ENCODE data around the gene FBXO10.
"Not testable (repeated sequence)": the region's sequence is repeated elsewhere in the genome, so short reads cannot be mapped to it uniquely, and the experiment has no call there.

Gene FBXO10

DNA sequence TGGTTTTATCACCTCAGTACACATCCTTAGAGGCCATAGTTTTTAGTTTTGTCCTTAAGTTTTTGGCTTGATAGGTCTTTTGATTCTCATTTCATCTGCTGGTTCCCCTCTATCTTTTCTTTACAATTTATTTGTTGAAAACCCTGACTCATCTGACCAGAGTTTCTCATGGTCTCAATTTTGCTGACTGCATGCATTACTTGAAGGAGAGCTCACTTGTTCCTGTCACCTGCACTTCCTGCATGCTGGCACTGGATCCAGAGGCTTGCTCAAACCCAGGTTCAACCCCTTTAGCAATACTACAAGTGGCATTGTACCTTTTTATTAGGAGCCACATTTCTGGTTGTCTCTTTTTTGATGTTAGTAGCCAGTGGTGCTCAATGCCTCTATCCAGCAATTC, 26.7 kb downstream of the FBXO10 start:
- DNase-seq: no peak

DNA sequence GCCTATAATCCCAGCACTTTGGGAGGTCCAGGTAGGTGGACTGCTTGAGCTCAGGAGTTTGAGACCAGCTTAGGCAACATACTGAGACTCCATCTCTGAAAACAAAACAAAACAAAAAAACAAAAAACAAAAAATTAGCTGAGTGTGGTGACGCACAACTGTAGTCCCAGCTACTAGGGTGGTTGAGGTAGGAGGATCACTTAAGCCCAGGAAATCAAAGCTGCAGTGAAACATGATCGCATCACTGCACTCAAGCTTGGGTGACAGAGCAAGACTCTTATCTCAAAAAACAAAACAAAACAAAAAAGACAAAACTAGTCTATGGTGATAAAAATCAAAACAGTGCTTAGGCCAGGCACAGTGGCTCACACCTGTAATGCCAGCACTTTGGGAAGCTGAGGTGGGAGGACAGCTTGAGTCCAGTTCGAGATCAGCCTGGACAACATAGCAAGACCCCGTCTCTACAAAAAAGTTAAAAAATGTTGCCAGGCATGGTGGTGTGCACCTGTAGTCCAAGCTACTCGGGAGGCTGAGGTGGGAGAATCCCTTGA, 28.8 kb downstream of the FBXO10 start:
- no peak for DNase-seq

DNA sequence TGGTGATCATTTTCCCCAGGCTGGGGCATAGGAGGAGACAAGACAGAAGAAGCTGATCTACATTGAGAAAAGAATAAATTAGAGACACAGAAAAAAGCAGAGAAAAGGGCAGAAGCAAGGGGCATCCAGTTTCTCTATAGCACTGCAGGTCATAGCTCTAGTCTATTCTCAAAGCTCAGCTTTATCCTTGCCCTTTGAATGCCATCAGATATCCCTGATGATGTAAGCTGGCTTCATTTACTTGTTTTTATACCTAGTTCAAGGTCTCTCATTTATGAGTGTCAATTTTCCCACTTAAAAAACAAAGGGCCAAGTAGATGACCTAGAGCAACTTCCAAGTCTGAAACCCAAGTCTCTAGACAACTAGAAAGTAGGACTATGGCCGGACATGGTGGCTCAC, 32.7 kb downstream of the FBXO10 start:
- no peak for DNase-seq

DNA sequence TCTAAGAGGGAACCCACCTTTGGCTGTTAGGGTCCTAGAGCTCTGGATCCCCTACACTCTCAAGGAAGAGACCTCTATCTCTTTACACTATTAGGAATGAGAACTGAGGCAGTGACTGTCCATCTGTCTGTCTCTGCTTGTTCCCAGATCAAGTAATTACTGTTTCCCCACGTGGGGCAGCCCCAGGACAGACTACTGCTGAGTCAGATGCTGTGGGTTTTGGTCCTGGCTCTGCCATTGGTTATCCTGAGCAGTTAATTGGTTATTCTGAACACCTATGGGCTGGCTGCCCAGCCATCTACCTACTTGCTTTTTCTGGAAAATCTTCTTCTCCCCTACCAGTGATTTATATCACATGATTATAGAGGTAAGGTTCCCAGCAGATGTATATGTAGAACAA, 33.3 kb downstream of the FBXO10 start:
- DNase-seq: no peak

DNA sequence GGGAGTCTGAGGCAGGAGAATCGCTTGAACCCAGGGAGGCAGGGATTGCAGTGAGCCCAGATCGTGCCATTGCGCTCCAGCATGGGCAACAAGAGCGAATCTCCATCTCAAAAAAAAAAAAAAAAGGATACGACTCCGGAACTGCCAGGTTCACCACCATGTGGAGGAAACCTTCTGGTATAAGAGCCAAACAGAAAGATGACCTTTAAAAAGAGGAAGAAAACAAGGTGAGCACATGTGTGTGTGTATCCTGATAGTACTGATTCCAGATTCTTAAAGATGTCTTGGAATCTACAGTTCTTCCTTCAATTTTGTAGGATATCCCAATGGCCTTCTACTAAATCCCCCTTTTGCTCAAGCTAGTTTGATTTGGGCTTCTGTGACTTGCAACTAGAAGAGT, 33.7 kb downstream of the FBXO10 start:
- no peak for DNase-seq

DNA sequence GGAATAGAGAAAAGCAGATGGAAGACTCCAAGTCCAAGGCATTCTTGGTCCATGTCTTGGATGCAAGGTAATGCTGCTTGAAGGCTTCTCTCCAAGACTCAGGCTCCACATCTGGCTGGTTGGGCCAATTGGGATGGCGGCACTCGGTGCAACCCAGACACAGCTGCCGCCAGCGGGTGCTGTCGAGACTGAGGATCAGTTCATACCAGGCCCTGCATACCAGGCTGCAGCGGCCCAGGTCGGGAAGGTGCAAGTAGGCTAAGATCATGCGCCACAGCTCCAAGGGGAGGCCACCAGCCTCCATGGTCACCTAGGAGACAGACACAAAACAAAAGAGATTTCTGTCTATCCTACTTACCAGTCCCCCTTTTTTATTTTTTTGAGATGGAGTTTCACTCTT, 34.7 kb downstream of the FBXO10 start:
- DNase-seq: no peak

DNA sequence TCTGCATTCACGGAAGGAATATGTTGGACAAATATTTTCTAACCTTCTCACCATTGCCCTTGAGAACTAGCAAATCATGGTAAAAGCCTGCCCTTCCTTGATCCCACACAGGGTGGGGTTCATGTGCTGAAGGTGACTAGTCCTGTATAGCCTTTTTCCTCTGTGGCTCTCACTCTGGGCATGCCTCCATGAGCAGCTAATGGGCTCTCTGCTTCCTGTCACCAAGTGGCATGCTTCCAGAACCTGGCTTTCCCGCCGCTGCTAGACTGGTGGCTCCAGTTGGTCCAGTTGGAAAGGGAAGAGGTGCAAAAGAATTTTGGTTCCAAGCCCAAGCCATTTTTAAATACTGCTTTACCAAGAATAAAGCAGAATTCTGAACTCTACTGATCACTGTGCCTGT, 35.5 kb downstream of the FBXO10 start:
- DNase-seq: peak; percentile 49

DNA sequence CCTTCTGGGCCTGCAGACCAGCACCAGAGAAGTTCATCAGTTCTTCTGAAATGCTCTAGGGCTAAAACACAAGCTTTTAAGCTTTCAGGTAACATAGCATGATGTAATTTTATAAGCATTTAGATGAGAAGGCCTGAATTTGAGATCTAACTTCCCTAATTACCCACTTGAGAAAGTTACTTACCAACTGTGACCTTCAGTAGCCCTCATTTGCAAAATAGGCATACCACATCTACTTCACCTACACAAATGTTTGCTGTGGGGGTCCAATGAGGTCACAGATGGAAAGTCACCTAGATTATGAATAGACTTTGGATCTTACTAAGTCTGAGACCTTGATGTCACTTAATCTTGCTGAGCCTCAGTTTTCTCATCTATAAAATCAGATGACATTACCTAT, 36.5 kb downstream of the FBXO10 start:
- DNase-seq: no peak

GRCh38 chr9:37538099-37538498, 38.1 kb downstream of the FBXO10 start:
- DNase-seq: no peak

GRCh38 chr9:37534901-37535300, 41.3 kb downstream of the FBXO10 start:
- DNase-seq: no peak

GRCh38 chr9:37534412-37534811, 41.8 kb downstream of the FBXO10 start:
- DNase-seq: no peak

- DNase-seq: no peak
Observed at GRCh38 chr9:37531699-37532098, 44.5 kb downstream of the FBXO10 start.

- peak; percentile 94 for DNase-seq
Observed at GRCh38 chr9:37528652-37529471, 47.3 kb downstream of the FBXO10 start.

DNA sequence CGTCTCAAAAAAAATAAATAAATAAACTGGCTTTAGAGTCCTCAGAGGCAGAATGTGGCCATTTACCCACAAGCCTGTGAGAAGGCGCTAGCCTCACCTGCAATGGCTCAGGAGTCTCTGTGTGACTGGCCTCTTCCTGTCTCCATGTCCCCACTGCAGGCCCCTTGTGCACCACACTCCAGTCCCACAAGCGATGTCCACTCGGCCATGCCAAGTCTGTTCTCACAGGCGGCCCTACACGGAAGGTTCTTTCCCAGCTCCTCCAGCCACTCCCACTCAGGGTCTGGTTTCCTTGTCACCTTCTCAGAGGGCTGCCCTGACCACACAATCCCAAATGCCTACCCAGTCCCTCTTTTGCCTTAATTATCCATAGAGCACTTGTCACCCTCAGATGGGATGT, 52.3 kb downstream of the FBXO10 start:
- no peak for DNase-seq

GRCh38 chr9:37522971-37523370, 53.2 kb downstream of the FBXO10 start:
- DNase-seq: no peak

DNA sequence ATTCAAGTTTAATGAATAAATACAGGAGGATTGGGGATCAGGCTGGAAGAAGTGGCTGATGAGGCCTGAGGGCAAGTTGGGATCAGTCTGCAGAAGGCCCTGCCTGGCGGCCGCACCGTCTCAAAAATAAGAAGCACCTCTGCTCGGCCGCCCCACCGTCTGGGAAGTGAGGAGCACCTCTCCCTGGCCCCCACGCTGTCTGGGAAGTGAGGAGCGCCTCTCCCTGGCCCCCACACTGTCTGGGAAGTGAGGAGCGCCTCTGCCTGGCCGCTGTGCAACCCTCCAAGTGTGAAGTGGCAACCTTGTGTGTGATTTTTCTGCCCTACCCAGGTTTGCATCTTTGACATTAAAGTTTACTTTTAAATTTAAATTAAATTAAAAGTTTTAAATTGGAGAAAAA, 55.1 kb downstream of the FBXO10 start:
- DNase-seq: no peak

DNA sequence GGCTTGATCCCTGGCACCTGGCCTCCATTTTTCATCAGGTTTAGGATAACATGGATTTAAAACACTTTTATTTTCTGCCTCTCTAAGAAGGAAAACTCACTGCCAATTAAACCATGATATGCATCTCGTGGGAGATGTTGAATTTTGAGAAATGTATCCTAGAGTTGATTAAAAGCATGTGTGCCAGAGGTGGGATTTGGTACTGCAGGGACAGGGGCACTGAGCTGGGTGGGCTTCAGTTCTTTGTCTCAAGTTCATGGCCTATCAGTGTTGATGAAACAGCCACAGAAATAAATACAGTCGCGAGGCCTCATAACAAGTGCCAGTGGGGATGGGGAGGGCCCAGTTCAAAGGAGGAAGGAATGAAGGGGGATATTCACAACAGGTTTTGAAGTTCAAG, 55.5 kb downstream of the FBXO10 start:
- no peak for DNase-seq

DNA sequence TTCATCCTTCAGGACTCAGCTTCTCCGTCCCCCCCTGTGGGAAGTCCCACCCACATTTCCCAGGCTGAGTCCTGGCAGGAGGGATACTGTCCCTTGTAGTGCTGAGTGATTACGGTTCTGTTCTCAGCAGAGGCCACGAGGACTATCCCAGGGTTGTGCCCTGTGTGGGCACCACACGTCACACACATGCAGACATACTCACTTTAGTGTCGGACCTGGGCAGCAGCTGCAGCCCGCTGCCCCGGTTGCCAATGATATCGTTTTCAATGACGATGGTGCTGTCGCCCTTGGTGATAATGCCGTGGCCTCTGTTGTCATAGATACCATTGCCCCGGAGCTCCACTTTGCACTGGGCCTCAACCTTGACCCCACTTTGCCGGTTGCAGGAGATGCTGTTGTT, 58.3 kb downstream of the FBXO10 start:
- DNase-seq: no peak

DNA sequence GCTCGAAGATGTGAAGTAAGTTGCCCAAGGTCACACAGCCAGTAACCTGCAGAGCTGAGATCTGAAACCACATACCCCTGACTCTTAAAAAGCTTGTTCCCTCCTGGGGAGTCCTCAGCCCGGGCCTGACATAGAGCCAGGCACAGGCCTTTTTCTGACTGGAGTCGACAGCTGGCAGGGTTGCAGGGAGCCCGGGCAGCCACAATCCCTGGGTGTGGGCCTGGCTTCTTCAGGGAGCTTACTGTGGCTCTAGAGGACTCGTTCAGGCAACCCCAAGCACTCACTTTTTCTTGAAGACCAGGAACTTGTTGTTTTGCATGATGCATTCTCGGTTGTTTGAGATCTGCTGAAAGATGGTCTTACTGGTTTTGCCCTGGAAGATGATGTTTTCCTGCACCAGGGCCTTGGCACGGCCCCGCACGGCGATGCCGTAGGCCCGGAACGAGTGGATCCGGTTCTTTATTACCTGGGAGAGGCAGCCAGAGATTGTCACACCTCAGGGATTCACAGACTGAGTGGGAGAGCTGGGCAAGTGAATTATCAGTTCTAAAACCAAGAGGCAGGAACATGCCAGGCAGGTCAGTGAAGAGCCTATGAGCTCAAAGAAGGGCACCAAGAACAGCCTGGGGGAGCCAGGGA, 60.4 kb downstream of the FBXO10 start:
- no peak for DNase-seq

- no peak for DNase-seq
Observed at GRCh38 chr9:37514999-37515398, 61.2 kb downstream of the FBXO10 start.

DNA sequence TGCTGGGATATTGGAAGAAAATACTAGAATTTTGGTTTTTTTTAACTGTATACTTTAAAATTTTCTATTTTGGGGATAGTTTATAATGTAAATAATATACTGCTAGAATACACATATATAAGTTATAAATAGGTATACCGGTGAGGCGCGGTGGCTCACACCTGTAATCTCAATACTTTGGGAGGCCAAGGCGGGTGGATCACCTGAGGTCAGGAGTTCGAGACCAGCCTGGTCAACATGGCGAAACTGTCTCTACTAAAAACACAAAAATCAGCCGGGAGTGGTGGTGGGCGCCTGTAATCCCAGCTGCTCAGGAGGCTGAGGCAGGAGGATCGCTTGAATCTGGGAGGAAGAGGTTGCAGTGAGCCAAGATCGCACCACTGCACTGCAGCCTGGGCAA, 61.8 kb downstream of the FBXO10 start:
- DNase-seq: not testable (repeated sequence)

- DNase-seq: no peak
Observed at GRCh38 chr9:37512437-37512836, 63.7 kb downstream of the FBXO10 start.

DNA sequence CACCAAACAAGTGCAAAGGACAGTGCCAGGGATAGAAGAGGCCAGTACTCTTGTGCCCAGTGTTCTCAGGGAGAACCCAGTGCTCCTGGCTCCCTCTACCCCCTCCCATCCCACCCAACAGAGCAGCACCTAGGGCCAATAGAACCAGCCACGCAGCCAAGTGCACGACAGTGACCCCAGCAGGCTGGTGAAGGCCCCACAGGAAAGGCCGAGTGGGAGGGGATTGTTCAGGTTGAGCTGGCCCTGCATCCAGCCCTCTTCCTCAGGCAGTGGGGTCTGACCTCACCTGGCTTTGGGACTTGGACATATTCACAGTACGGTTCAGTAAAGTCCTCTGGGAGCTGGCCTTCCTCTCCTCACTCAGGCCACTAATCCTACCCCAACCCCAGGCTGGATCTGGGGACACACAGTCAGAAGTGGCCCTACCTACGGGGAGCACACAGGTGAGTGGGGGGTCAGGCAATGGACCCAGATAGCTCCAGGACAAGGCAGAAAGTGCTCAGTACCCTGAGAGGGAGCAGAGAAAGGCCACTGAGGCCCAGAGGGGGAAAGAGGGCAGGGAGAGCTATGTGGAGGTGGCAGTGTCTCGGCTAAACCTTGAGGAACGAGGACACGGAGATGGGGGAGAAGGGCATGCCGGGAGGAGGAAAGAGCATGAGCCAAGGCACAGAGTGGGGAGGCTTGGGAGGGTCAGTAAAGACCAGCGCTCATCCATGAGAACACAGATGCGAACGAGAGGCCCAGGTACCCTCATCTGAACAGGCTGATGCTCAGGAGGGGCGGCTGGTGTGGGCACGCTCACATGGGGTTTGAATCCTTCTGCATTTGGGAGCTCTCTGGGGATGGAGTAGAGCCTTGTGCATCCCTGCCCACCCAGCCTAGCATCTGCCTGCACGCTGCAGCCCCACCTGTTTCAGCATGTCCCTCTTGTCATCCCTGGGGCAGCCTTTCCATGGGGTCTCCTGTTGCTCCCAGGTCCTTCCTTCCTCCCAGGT, 64.9 kb downstream of the FBXO10 start:
- DNase-seq: no peak

Data from DMS153 (cell line).